Stimulated activated naive CD8-positive, alpha-beta T cell treated with anti-CD3 and anti-CD28 coated beads, Interleukin-15, Interleukin-2, amounts not matched to agents 100 U/mL and 50 U/mL, for 24 hours (primary cell): ENCODE results near the gene MYD88.

Experiments
- ATAC-seq: fragments of 150-1000 bp; cut with Tn5 transposase; one replicate; pipeline ENCODE4 v1.10.0; 2021
- DNase-seq: peaks from one replicate; pipeline ENCODE4 v3.0.0; 2021

Gene MYD88

GRCh38 chr3:38138349-38139190 is at the start of gene MYD88:
Gene MYD88, plus strand, starts transcription at chr3:38138661. Its CDS starts 40 bp downstream, at chr3:38138701.
- DNase-seq (peak; percentile 92), ATAC-seq (peak; percentile 58)

GRCh38 chr3:38089163-38089562 is 49.3 kb upstream of the MYD88 start:
- ATAC-seq (no peak), DNase-seq (no peak)

- ATAC-seq (no peak), DNase-seq (no peak)
Observed at GRCh38 chr3:38090453-38090852, 48.0 kb upstream of the MYD88 start.

GRCh38 chr3:38094999-38095398 is 43.5 kb upstream of the MYD88 start:
- DNase-seq = no peak
- no peak for ATAC-seq

GRCh38 chr3:38095669-38096483 is 42.6 kb upstream of the MYD88 start:
- ATAC-seq (no peak), DNase-seq (no peak)

GRCh38 chr3:38097446-38098375 is 40.8 kb upstream of the MYD88 start:
- no peak for DNase-seq
- ATAC-seq = no peak

- ATAC-seq (no peak), DNase-seq (no peak)
Observed at GRCh38 chr3:38098376-38098723, 40.1 kb upstream of the MYD88 start.

- no peak for ATAC-seq
- no peak for DNase-seq
Observed at GRCh38 chr3:38099518-38099917, 38.9 kb upstream of the MYD88 start.

- ATAC-seq = no peak
- no peak for DNase-seq
Observed at GRCh38 chr3:38100498-38100897, 38.0 kb upstream of the MYD88 start.

- no peak for ATAC-seq
- DNase-seq = no peak
Observed at GRCh38 chr3:38101811-38102443, 36.5 kb upstream of the MYD88 start.

GRCh38 chr3:38102444-38102814 is 36.0 kb upstream of the MYD88 start:
- no peak for DNase-seq
- no peak for ATAC-seq

GRCh38 chr3:38105525-38105924 is 32.9 kb upstream of the MYD88 start:
- ATAC-seq = no peak

GRCh38 chr3:38107911-38108648 is 30.4 kb upstream of the MYD88 start:
- DNase-seq (no peak), ATAC-seq (no peak)

More at GRCh38 chr3:38105525-38105924, 32.9 kb upstream of the MYD88 start:
- no peak for DNase-seq

- DNase-seq (no peak), ATAC-seq (no peak)
Observed at GRCh38 chr3:38108649-38109579, 29.5 kb upstream of the MYD88 start.

- DNase-seq = no peak
- no peak for ATAC-seq
Observed at GRCh38 chr3:38109580-38110313, 28.7 kb upstream of the MYD88 start.

GRCh38 chr3:38110314-38111050 is 28.0 kb upstream of the MYD88 start:
- no peak for ATAC-seq
- DNase-seq = no peak

GRCh38 chr3:38111201-38111600 is 27.3 kb upstream of the MYD88 start:
- ATAC-seq (no peak), DNase-seq (no peak)

GRCh38 chr3:38111696-38112377 is 26.6 kb upstream of the MYD88 start:
- DNase-seq (no peak), ATAC-seq (no peak)
